Measurements from ENCODE around the gene DDX23. TPM values are rescaled to one million over a fixed set of nuclear protein-coding genes. Genes with fewer than 3 reads are reported as not detected.

The DDX23 gene
- total and polyA plus RNA-seq, 12 donors = 17.0 to 44.7 (median 30.8) TPM

GRCh38 chr12:48793696-48794095, 58.3 kb downstream of the DDX23 start:
- peaks cover 0 to 14% (median 0%) of the 10 kb centered on the region in 7 donors for H3K27me3 ChIP-seq
- H3K4me1 ChIP-seq = peaks cover 0 to 17% (median 6%) of the 10 kb centered on the region in 9 donors
- no peaks in the 10 kb centered on the region for H3K36me3 ChIP-seq
- no peak overlapping the region for H3K4me3 ChIP-seq
- DNase-seq (no peak), ATAC-seq (no peak)
- TF ChIP-seq CTCF (IDR thresholded peaks at IDR 0.05) = no peak
- H3K9me3 ChIP-seq = no peaks in the 10 kb centered on the region
- WGBS, 2 donors = 90 to 94% methylated on average over 3 of the region's 3 CpGs
- H3K27ac ChIP-seq = no peak overlapping the region
- intact Hi-C loops (cut with DNase I) = loop anchor here in 2 of 10 donors (2.0 kb wide), 1 partner anchor 39 kb away; no protein-coding TSS in a partner anchor

- TF ChIP-seq CTCF (IDR thresholded peaks at IDR 0.05) = no peak
- DNase-seq = no peak
- peak overlapping the region; percentile 75 to 99 (median 98) for H3K4me3 ChIP-seq
- 10 to 26% methylated on average over 4 of the region's 4 CpGs for WGBS, 2 donors
- no peaks in the 10 kb centered on the region for H3K36me3 ChIP-seq
- intact Hi-C loops (cut with DNase I) = loop anchor here in 1 of 10 donors (5.0 kb wide), 1 partner anchor 108 kb away; the partner anchor contains the start of gene KANSL2
- no peaks in the 10 kb centered on the region for H3K9me3 ChIP-seq
- peaks cover 0 to 29% (median 0%) of the 10 kb centered on the region in 7 donors for H3K27me3 ChIP-seq
- H3K27ac ChIP-seq = peak overlapping the region in 8 of 10 donors; percentile 97 to 99 (median 98)
- no peak for ATAC-seq
- H3K4me1 ChIP-seq = peaks cover 7 to 43% (median 34%) of the 10 kb centered on the region in 9 donors
Measured at GRCh38 chr12:48789858-48790326, 62.1 kb downstream of the DDX23 start.

GRCh38 chr12:48788854-48789775, 62.8 kb downstream of the DDX23 start, which contains the start of gene ADCY6:
Gene ADCY6 (minus strand): TSS chr12:48789089. CDS start chr12:48783434, 5,655 bp downstream.
- intact Hi-C loops (cut with DNase I) = loop anchor here in 1 of 10 donors (5.0 kb wide), 1 partner anchor 107 kb away; the partner anchor contains the start of gene KANSL2
- 0 to 1% methylated on average over 66 to 86 of the region's 86 CpGs for WGBS, 2 donors
- ATAC-seq (peak; percentile 51 to 80 (median 70)), DNase-seq (peak; percentile 86 to 89)
- Histone ChIP-seq H3K36me3 (no peaks in the 10 kb centered on the region), H3K4me1 (peaks cover 7 to 50% (median 42%) of the 10 kb centered on the region in 9 donors), H3K9me3 (no peaks in the 10 kb centered on the region), H3K27ac (peak within 1 kb of the TSS; percentile 94 to 99 (median 98)), H3K4me3 (peak within 1 kb of the TSS; percentile 75 to 99 (median 98)), H3K27me3 (peaks cover 0 to 29% (median 0%) of the 10 kb centered on the region in 7 donors)
- no peak for TF ChIP-seq CTCF (IDR thresholded peaks at IDR 0.05)

- H3K9me3 ChIP-seq = no peaks in the 10 kb centered on the region
- peak overlapping the region; percentile 94 to 99 (median 98) for H3K27ac ChIP-seq
- intact Hi-C loops (cut with DNase I) = loop anchor here in 1 of 10 donors (5.0 kb wide), 1 partner anchor 106 kb away; the partner anchor contains the start of gene KANSL2
- peaks cover 0 to 29% (median 0%) of the 10 kb centered on the region in 7 donors for H3K27me3 ChIP-seq
- peak in 1 of 2 donors; percentile 28 for DNase-seq
- no peaks in the 10 kb centered on the region for H3K36me3 ChIP-seq
- TF ChIP-seq CTCF (IDR thresholded peaks at IDR 0.05) = no peak
- peaks cover 7 to 55% (median 45%) of the 10 kb centered on the region in 9 donors for H3K4me1 ChIP-seq
- peak overlapping the region; percentile 75 to 99 (median 98) for H3K4me3 ChIP-seq
- 0 to 1% methylated on average over 20 to 25 of the region's 25 CpGs for WGBS, 2 donors
- ATAC-seq = no peak
Measured at GRCh38 chr12:48788524-48788853, 63.5 kb downstream of the DDX23 start.

Measured in heart right ventricle (tissue), 16 donors.